Vagina (tissue), 2 donors: Measurements from ENCODE around the gene NFXL1. TPM values are rescaled to one million over a fixed set of nuclear protein-coding genes. Genes with fewer than 3 reads are reported as not detected.
"Not testable (repeated sequence)": the region's sequence is repeated elsewhere in the genome, so short reads cannot be mapped to it uniquely, and the experiment has no call there.

Experiments
- DNase-seq, 2 donors: peaks; one replicate each; pipeline ENCODE4 v3.0.0-alpha.2; 2017; ENCODE audit errors: extremely low spot score in 2 of 2
- H3K27ac ChIP-seq: fragments of 200-600 bp; sonication (generic); one replicate; pipeline ENCODE4 v1.5.1; 2019
- H3K27me3 ChIP-seq: fragments of 200-600 bp; sonication (generic); one replicate; pipeline ENCODE4 v1.5.1; 2019
- H3K36me3 ChIP-seq, 2 donors: fragments of 200-600 bp; sonication (generic); one replicate each; pipeline ENCODE4 v1.5.1; 2017 to 2019
- H3K4me1 ChIP-seq: fragments of 200-600 bp; sonication (generic); one replicate; pipeline ENCODE4 v1.5.1; 2019
- H3K4me3 ChIP-seq, 2 donors: fragments of 200-600 bp; sonication (generic); 1 replicate in 1 of 2; 2 replicates in 1 of 2; pipeline ENCODE4 v1.5.1; 2016 to 2019
- H3K9me3 ChIP-seq: fragments of 200-600 bp; sonication (generic); one replicate; pipeline ENCODE4 v1.5.1; 2019
- POLR2A ChIP-seq, 2 donors: fragments of 450-650 bp; IDR thresholded peaks; one replicate each; pipeline ENCODE4 v1.6.1; 2017; ENCODE audit warnings: antibody characterized with exemption in 2 of 2, mild to moderate bottlenecking in 2 of 2, moderate library complexity in 2 of 2
- POLR2AphosphoS5 ChIP-seq, 2 donors: sonication (generic); formaldehyde crosslinking; IDR thresholded peaks; one replicate each; pipeline ENCODE4 v1.9.0; 2017; ENCODE audit warnings: antibody characterized with exemption in 2 of 2, mild to moderate bottlenecking in 2 of 2, low read depth in 1 of 2; ENCODE audit not compliant: insufficient read depth in 1 of 2
- intact Hi-C: fragments of 100-400 bp; cut with DNase I; formaldehyde crosslinking; loops from one replicate; pipeline ENCODE4 v1.15.1; 2023
- total RNA-seq: library from RNA; depleted of rRNA; stranded (reverse); fragments of >200 nt; gene quantifications from one replicate; pipeline ENCODE4 v1.2.3, GENCODE V29; 2016
- TF ChIP-seq, protein P1 (sequence below), 3 experiments: fragments of 450-650 bp in 2 of 3; fragments of 200-600 bp in 1 of 3; sonication (generic) in 1 of 3; IDR thresholded peaks; one replicate each; pipeline ENCODE4 v1.5.1; 2017 to 2019; ENCODE audit warnings: antibody characterized with exemption in 3 of 3, mild to moderate bottlenecking in 2 of 3, moderate library complexity in 2 of 3

NFXL1 gene
- total RNA-seq, 1 donor from 2014 or later, result 36.6 TPM

DNA sequence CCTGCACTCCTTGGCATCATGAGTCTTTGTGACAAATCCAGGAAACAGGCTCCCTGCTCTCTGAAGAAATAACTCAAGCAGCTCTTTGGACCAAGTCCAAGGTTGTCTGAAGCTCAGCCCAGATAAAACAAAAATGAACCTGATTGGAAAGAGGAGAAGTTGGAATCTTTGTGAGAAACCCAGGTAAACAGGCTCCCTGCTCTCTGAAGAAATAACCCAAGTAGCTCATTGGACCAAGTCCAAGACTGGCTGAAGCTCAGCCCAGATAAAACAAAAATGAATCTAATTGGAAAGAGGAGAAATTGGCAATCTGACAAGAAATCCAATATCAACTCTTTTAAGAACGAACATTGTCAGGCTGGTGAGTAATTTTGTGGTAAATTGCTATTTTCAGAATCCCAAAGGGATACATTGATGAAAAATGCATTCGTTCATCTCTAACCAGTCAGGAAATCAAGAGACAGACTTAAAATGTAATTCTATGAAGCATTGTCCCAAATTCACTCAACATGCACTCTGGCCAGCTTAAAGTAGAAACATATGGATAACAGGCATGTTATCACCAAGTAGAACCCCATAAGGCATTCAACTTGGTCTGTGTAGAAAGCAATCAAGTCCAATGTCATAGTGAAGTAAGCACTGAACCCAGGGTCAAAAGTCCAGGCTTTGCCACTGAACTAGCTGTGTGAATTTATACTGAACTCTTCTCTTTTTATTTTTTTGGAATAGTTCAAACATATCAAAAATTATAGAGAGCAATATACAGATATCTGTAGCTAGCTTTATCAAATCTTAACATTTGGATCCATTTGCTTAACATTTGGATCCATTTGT is 16.8 kb upstream of the NFXL1 start:
- TF ChIP-seq POLR2A (IDR thresholded peaks at IDR 0.05), result no peak
- TF ChIP-seq POLR2AphosphoS5 (IDR thresholded peaks at IDR 0.05; ENCODE audit: insufficient read depth in 1 of 2, low read depth in 1 of 2), result no peak
- TF ChIP-seq, protein P1, sequence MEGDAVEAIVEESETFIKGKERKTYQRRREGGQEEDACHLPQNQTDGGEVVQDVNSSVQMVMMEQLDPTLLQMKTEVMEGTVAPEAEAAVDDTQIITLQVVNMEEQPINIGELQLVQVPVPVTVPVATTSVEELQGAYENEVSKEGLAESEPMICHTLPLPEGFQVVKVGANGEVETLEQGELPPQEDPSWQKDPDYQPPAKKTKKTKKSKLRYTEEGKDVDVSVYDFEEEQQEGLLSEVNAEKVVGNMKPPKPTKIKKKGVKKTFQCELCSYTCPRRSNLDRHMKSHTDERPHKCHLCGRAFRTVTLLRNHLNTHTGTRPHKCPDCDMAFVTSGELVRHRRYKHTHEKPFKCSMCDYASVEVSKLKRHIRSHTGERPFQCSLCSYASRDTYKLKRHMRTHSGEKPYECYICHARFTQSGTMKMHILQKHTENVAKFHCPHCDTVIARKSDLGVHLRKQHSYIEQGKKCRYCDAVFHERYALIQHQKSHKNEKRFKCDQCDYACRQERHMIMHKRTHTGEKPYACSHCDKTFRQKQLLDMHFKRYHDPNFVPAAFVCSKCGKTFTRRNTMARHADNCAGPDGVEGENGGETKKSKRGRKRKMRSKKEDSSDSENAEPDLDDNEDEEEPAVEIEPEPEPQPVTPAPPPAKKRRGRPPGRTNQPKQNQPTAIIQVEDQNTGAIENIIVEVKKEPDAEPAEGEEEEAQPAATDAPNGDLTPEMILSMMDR (IDR thresholded peaks at IDR 0.05), result no peak
- H3K36me3 ChIP-seq, result no peaks in the 10 kb centered on the region
- no peak for DNase-seq
- intact Hi-C loops, result loop anchor here (5.0 kb wide), 1 partner anchor 264 kb away; no protein-coding TSS in a partner anchor
- no peak overlapping the region for H3K4me3 ChIP-seq
- H3K9me3 ChIP-seq, result no peaks in the 10 kb centered on the region
- peaks cover 6% of the 10 kb centered on the region for H3K4me1 ChIP-seq
- no peak overlapping the region for H3K27ac ChIP-seq
- H3K27me3 ChIP-seq, result no peaks in the 10 kb centered on the region

DNA sequence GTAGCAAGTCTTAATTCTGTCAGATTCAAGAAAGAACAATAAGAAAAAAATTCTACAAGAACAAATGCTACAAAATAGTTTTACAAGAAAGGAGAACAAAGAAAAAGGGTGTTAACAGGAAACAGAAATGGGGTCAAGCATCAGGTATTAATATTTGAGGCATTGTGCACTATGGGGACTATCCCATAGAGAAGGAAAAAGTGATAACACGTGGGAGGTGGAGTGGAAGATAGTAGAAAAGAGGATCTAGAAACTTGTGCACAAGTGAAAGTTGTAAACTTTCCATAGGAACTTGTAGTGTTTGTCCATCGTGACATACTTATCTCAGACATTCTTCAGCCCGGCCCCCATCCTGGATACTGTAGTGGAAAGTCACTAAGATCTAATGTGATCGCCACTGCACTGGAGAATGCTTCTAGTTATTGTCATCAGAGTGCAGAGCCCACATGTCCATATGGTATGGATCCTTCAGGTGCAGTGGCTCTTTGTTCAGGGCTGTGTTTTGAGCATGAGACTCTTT is 15.4 kb upstream of the NFXL1 start:
- no peak overlapping the region for H3K4me3 ChIP-seq
- TF ChIP-seq, protein P1 (IDR thresholded peaks at IDR 0.05), result no peak
- TF ChIP-seq POLR2A (IDR thresholded peaks at IDR 0.05) (no peak), POLR2AphosphoS5 (IDR thresholded peaks at IDR 0.05; ENCODE audit: insufficient read depth in 1 of 2, low read depth in 1 of 2) (no peak)
- no peak overlapping the region for H3K27ac ChIP-seq
- H3K4me1 ChIP-seq, result peaks cover 6% of the 10 kb centered on the region
- intact Hi-C loops, result loop anchor here (5.0 kb wide), 1 partner anchor 262 kb away; no protein-coding TSS in a partner anchor
- no peak for DNase-seq
- no peaks in the 10 kb centered on the region for H3K36me3 ChIP-seq
- H3K9me3 ChIP-seq, result no peaks in the 10 kb centered on the region
- H3K27me3 ChIP-seq, result no peaks in the 10 kb centered on the region

DNA sequence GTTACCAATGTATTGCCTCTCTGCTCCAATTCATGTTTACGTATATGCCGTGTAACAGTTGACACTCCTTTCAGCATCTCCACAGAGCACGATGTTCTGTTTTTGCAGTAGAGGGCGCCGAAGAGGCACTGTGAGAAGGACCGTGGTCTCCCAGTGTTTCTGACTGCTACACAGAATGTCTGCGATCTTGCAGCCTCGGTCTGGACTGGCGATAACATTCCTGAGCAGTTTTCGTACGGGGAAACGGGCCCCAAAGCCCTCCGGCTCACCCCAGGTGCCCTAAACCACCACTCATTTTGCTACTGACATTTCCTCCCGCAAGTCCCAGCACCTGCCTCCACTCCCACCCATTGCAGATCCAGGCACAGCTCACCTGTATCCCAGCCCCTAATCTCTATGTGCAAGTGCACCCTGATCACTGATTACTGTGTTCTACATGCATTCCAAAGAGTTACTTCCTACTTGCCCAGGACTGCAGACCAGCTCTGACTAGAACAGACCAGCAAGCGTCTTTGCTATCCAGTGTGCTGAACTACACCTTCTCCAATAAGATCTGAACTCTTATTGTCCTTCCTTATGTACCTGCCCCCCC is 12.4 kb upstream of the NFXL1 start:
- H3K27me3 ChIP-seq, result no peaks in the 10 kb centered on the region
- no peak for DNase-seq
- peaks cover 6% of the 10 kb centered on the region for H3K4me1 ChIP-seq
- no peaks in the 10 kb centered on the region for H3K36me3 ChIP-seq
- TF ChIP-seq POLR2A (IDR thresholded peaks at IDR 0.05), result no peak
- TF ChIP-seq, protein P1 (IDR thresholded peaks at IDR 0.05), result peak in 1 of 3 experiments; percentile 37
- no peak overlapping the region for H3K4me3 ChIP-seq
- no peak overlapping the region for H3K27ac ChIP-seq
- intact Hi-C loops, result no loop called here
- no peaks in the 10 kb centered on the region for H3K9me3 ChIP-seq

DNA sequence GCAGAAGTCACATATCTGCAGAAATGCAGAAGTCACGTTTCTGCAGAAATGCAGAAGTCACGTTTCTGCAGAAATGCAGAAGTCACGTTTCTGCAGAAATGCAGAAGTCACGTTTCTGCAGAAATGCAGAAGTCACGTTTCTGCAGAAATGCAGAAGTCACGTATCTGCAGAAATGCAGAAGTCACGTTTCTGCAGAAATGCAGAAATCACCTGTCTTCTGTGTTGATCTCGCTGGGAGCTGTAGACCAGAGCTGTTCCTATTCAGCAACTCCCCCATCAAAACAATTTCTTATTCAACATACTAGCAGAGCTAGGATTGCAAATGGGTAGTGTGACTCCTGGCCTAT is 8.9 kb upstream of the NFXL1 start:
- H3K9me3 ChIP-seq, H3K4me1 ChIP-seq, H3K27ac ChIP-seq, H3K27me3 ChIP-seq, H3K4me3 ChIP-seq, H3K36me3 ChIP-seq, DNase-seq, intact Hi-C loops: not testable (repeated sequence)

DNA sequence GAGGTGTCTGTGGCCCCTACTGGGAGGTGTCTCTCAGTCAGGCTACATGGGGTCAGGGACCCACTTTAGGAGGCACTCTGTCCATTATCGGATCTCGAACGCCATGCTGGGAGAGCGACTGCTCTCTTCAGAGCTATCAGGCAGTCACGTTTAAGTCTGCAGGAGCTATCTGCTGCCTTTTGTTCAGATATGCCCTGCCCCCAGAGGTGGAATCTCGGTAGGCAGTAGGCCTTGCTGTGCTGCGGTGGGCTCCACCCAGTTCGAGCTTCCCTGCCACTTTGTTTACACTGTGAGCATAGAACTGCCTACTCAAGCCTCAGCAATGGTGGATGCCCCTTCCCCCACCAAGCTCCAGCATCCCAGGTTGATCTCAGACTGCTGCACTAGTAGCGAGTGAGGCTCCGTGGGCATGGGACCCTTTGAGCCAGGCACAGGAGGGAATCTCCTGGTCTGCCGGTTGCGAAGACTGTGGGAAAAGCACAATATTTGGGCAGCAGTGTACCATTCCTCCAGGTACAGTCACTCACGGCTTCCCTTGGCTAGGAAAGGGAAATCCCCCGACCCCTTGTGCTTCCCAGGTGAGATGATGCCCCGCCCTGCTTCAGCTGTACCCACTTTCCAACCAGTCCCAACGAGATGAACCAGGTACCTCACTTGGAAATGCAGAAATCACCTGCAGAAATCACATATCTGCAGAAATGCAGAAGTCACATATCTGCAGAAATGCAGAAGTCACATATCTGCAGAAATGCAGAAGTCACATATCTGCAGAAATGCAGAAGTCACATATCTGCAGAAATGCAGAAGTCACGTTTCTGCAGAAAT is 8.3 kb upstream of the NFXL1 start:
- H3K36me3 ChIP-seq, DNase-seq, intact Hi-C loops: not testable (repeated sequence)

DNA sequence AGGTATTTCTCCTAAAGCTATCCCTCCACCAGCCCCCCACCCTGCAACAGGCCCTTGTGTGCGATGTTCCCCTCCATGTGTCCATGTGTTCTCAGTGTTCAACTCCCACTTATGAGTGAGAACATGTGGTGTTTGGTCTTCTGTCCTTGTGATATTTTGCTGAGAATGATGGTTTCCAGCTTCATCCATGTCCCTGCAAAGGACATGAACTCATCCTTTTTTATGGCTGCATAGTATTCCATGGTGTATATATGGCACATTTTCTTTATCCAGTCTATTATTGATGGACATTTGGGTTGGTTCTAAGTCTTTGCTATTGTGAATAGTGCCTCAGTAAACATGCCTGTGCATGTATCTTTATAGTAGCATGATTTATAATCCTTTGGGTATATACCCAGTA is 2.8 kb upstream of the NFXL1 start:
- H3K36me3 ChIP-seq, H3K27me3 ChIP-seq, H3K4me3 ChIP-seq, H3K9me3 ChIP-seq, DNase-seq, H3K27ac ChIP-seq, intact Hi-C loops: not testable (repeated sequence)
- peaks cover 15% of the 10 kb centered on the region for H3K4me1 ChIP-seq

More for the DNA sequence above, 8.3 kb upstream of the NFXL1 start:
- not testable (repeated sequence) for H3K9me3 ChIP-seq, H3K4me1 ChIP-seq, H3K27ac ChIP-seq, H3K4me3 ChIP-seq, H3K27me3 ChIP-seq
